DMS153 (cell line): ENCODE data around the gene TMPRSS11B.
"Not testable (repeated sequence)": the region's sequence is repeated elsewhere in the genome, so short reads cannot be mapped to it uniquely, and the experiment has no call there.

ENCODE experiments used
- DNase-seq: peaks from one replicate; lab custom pipeline; 2025; lab: John Stamatoyannopoulos, UW

TMPRSS11B gene

DNA sequence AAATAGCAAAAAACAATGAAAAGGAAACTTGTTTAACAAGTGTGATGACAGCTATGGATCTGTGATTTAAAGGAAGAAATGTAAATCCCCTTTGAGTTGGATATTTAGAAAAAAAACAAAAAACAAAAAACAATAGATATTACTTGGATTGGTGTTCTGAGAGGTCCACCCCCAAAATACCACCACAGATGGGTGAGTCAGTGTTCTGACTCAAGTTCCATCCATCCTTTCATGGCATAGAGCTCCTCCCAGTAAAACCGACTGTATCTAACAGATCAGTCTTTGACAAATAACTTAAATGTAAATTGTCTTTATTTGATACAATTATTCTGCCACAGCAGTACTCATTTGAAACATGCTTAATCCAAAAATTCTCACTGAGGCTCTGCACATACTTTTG lies 27.4 kb downstream of the TMPRSS11B start:
- DNase-seq = no peak

GRCh38 chr4:68216501-68216900 lies 29.0 kb downstream of the TMPRSS11B start:
- DNase-seq = no peak

- no peak for DNase-seq
Measured at GRCh38 chr4:68209003-68209402, 36.5 kb downstream of the TMPRSS11B start.

GRCh38 chr4:68194305-68194704 lies 51.2 kb downstream of the TMPRSS11B start:
- DNase-seq = not testable (repeated sequence)

GRCh38 chr4:68193194-68193593 lies 52.3 kb downstream of the TMPRSS11B start:
- DNase-seq = no peak

GRCh38 chr4:68187145-68187544 lies 58.3 kb downstream of the TMPRSS11B start:
- DNase-seq = no peak

DNA sequence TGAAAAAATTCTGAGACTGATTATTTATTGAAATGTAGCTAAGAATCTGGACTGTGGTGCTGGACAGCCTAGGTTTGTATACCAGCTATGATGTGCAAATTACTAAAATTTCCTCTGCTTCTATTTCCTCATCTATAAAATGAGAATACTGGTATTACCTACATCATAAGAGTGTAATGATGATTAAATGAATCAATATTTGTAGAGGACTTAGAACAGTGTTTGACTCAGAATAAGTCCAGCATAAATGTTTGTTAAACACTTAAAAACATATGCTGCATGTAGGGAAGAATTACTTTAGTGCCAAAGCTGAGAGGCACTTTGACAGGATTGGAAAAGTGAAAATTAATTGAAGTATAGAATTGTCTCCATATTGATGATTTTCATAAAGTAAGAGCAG lies 60.6 kb downstream of the TMPRSS11B start:
- peak; percentile 21 for DNase-seq

GRCh38 chr4:68183417-68183816 lies 62.1 kb downstream of the TMPRSS11B start:
- no peak for DNase-seq

- no peak for DNase-seq
Measured at GRCh38 chr4:68182382-68182820, 63.1 kb downstream of the TMPRSS11B start.

- DNase-seq = no peak
Measured at GRCh38 chr4:68180849-68181526, 64.5 kb downstream of the TMPRSS11B start.

- DNase-seq = no peak
Measured at GRCh38 chr4:68176904-68177303, 68.6 kb downstream of the TMPRSS11B start.
